Ascending aorta (tissue), 2 donors: ENCODE measurements around the gene CNTN5. TPM values are rescaled to one million over a fixed set of nuclear protein-coding genes. Genes with fewer than 3 reads are reported as not detected.

ENCODE experiments used
- DNase-seq, 2 donors: peaks; one replicate each; pipeline ENCODE4 v3.0.0-alpha.2; 2019; ENCODE audit warnings: low spot score in 2 of 2
- H3K27ac ChIP-seq, 2 donors: fragments of 200-600 bp; sonication (generic); one replicate each; pipeline ENCODE4 v1.5.1; 2016 to 2017; ENCODE audit warnings: mild to moderate bottlenecking in 1 of 2
- H3K27me3 ChIP-seq: fragments of 200-600 bp; sonication (generic); one replicate; pipeline ENCODE4 v1.5.1; 2017
- H3K36me3 ChIP-seq, 2 donors: fragments of 200-600 bp; sonication (generic); one replicate each; pipeline ENCODE4 v1.5.1; 2016
- H3K4me1 ChIP-seq, 2 donors: fragments of 200-600 bp; sonication (generic); one replicate each; pipeline ENCODE4 v1.5.1; 2016 to 2017; ENCODE audit warnings: mild to moderate bottlenecking in 1 of 2
- H3K4me3 ChIP-seq, 2 donors: fragments of 200-600 bp; sonication (generic); one replicate each; pipeline ENCODE4 v1.5.1; 2016 to 2017; ENCODE audit warnings: mild to moderate bottlenecking in 1 of 2
- H3K9me3 ChIP-seq, 2 donors: fragments of 200-600 bp; sonication (generic); one replicate each; pipeline ENCODE4 v1.5.1; 2016
- intact Hi-C: fragments of 100-400 bp; cut with DNase I; formaldehyde crosslinking; loops from one replicate; pipeline ENCODE4 v1.15.1; 2023
- total RNA-seq: library from RNA; depleted of rRNA; stranded (reverse); fragments of >200 nt; gene quantifications from one replicate; pipeline ENCODE4 v1.1.0, GENCODE V29; 2016
- TF ChIP-seq, protein P1 (sequence below), 3 experiments: fragments of 200-600 bp in 2 of 3; fragments of 450-650 bp in 1 of 3; sonication (generic) in 2 of 3; IDR thresholded peaks; one replicate each; pipeline ENCODE4 v1.5.1; 2016 to 2019; ENCODE audit warnings: antibody characterized with exemption in 3 of 3, mild to moderate bottlenecking in 1 of 3, moderate library complexity in 1 of 3

Gene CNTN5
- total RNA-seq, 1 donor from 2014 or later = 3.6 TPM

GRCh38 chr11:100294748-100295147 is 1274.0 kb downstream of the CNTN5 start:
- no peak overlapping the region for H3K27ac ChIP-seq
- H3K27me3 ChIP-seq = no peaks in the 10 kb centered on the region
- no peaks in the 10 kb centered on the region for H3K4me1 ChIP-seq
- TF ChIP-seq, protein P1, sequence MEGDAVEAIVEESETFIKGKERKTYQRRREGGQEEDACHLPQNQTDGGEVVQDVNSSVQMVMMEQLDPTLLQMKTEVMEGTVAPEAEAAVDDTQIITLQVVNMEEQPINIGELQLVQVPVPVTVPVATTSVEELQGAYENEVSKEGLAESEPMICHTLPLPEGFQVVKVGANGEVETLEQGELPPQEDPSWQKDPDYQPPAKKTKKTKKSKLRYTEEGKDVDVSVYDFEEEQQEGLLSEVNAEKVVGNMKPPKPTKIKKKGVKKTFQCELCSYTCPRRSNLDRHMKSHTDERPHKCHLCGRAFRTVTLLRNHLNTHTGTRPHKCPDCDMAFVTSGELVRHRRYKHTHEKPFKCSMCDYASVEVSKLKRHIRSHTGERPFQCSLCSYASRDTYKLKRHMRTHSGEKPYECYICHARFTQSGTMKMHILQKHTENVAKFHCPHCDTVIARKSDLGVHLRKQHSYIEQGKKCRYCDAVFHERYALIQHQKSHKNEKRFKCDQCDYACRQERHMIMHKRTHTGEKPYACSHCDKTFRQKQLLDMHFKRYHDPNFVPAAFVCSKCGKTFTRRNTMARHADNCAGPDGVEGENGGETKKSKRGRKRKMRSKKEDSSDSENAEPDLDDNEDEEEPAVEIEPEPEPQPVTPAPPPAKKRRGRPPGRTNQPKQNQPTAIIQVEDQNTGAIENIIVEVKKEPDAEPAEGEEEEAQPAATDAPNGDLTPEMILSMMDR (IDR thresholded peaks at IDR 0.05) = no peak
- no peak overlapping the region for H3K4me3 ChIP-seq
- H3K9me3 ChIP-seq = no peaks in the 10 kb centered on the region
- intact Hi-C loops = no loop called here
- no peaks in the 10 kb centered on the region for H3K36me3 ChIP-seq
- no peak for DNase-seq

- Histone ChIP-seq H3K27ac (no peak overlapping the region), H3K36me3 (no peaks in the 10 kb centered on the region), H3K9me3 (no peaks in the 10 kb centered on the region), H3K4me3 (no peak overlapping the region), H3K27me3 (no peaks in the 10 kb centered on the region), H3K4me1 (no peaks in the 10 kb centered on the region)
- TF ChIP-seq, protein P1 (IDR thresholded peaks at IDR 0.05) = no peak
- DNase-seq = no peak
- intact Hi-C loops = no loop called here
Observed at GRCh38 chr11:100296051-100296679, 1275.4 kb downstream of the CNTN5 start.

DNA sequence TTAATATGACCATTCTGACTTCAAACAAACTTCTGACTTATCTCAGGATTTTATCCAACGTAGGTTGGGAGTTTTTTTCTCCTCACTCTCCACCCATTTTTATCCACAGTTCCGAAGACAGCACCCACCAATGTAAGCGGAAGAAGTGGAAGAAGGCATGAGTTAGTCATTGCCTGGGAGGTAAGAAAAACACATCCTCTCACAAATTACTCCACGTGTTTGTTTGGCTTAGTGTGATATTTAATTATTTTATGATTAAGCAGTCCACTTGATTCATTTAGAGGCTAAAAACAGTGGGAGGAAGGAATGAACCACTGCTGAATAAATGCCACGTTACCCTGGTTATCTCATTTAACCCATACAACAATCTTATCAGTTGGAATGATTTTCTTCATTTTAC is 1276.8 kb downstream of the CNTN5 start:
- no peak for DNase-seq
- TF ChIP-seq, protein P1 (IDR thresholded peaks at IDR 0.05) = no peak
- Histone ChIP-seq H3K4me3 (no peak overlapping the region), H3K4me1 (no peaks in the 10 kb centered on the region), H3K36me3 (no peaks in the 10 kb centered on the region), H3K27me3 (no peaks in the 10 kb centered on the region), H3K9me3 (no peaks in the 10 kb centered on the region), H3K27ac (no peak overlapping the region)
- intact Hi-C loops = no loop called here

DNA sequence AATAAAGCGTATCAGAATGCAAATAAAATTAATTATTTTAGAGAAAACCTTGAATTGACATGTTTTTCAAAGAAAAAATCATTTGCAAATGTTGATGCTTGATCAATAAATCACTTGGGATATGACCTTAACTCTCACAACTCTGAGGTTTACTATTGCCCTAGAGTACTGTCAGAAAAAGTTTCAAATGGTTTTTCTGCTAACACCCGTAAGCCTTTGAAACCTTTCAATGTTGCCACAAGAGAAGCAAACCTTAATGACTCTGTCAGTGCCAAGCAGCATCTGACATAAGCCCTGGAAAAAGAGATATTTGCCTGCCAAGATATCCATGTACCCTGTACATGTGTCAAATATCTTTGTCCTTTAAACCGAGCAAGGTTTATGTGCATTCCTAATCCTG is 1282.1 kb downstream of the CNTN5 start:
- H3K27ac ChIP-seq = no peak overlapping the region
- H3K4me1 ChIP-seq = no peaks in the 10 kb centered on the region
- no peaks in the 10 kb centered on the region for H3K27me3 ChIP-seq
- no peaks in the 10 kb centered on the region for H3K36me3 ChIP-seq
- intact Hi-C loops = no loop called here
- no peaks in the 10 kb centered on the region for H3K9me3 ChIP-seq
- no peak for DNase-seq
- TF ChIP-seq, protein P1 (IDR thresholded peaks at IDR 0.05) = no peak
- H3K4me3 ChIP-seq = no peak overlapping the region

DNA sequence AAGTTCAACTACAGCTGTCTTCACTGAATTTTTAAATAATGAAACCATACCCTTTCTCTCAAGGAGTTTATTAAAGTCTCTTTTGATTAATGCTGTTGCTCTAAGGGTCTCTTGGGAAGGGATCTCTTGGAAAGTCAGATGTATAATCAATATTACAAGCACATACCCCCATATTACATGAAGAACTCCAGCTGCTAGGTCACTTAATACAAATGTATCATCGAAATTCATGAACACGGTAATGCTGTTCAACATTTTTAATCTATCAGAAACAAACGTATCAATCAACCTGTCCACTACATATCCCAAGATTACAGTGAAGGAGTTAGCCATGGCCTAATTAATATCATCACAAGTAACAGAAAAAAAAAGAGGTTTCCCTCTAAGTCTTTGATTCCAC is 1283.1 kb downstream of the CNTN5 start:
- TF ChIP-seq, protein P1 (IDR thresholded peaks at IDR 0.05) = no peak
- no peaks in the 10 kb centered on the region for H3K9me3 ChIP-seq
- no peaks in the 10 kb centered on the region for H3K36me3 ChIP-seq
- no peaks in the 10 kb centered on the region for H3K27me3 ChIP-seq
- no peak overlapping the region for H3K4me3 ChIP-seq
- H3K27ac ChIP-seq = no peak overlapping the region
- intact Hi-C loops = no loop called here
- DNase-seq = no peak
- no peaks in the 10 kb centered on the region for H3K4me1 ChIP-seq

DNA sequence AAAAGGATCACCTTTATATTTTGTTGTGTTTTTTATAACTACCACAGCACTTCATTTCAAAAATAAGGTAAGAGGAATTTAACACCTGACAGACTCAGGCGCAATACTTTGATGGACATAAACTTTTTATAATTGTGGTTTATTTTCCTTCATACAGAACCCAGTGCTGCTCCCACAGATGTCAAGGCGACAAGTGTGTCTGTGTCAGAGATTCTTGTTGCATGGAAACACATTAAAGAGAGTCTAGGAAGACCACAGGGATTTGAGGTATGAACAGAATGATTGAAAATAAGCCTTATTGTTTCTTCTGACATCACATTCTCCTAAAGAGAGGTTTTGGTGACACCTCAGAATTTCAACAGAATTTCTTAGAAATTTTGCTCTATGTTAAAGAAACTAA is 1287.5 kb downstream of the CNTN5 start:
- TF ChIP-seq, protein P1 (IDR thresholded peaks at IDR 0.05) = no peak
- H3K4me1 ChIP-seq = no peaks in the 10 kb centered on the region

More for the DNA sequence above, 1287.5 kb downstream of the CNTN5 start:
- DNase-seq = no peak
- Histone ChIP-seq H3K9me3 (no peaks in the 10 kb centered on the region), H3K36me3 (no peaks in the 10 kb centered on the region), H3K27me3 (no peaks in the 10 kb centered on the region), H3K4me3 (no peak overlapping the region), H3K27ac (no peak overlapping the region)
- intact Hi-C loops = no loop called here
